K562 (cell line): ENCODE results near the gene DCAF10. TPM values are rescaled to one million over a fixed set of nuclear protein-coding genes. Genes with fewer than 3 reads are reported as not detected.

Experiments
- ATF2 ChIP-seq: sonication (generic); formaldehyde crosslinking; IDR thresholded peaks from 2 replicates; pipeline ENCODE4 v1.8.1; 2022; ENCODE audit warnings: missing genetic modification reagents
- BCLAF1 ChIP-seq, 2 experiments: fragments of 450-650 bp in 1 of 2; IDR thresholded peaks; 2 replicates each; pipeline ENCODE4 v1.6.1; 2011 to 2017; ENCODE audit warnings: low read depth in 2 of 2, antibody characterized with exemption in 1 of 2, borderline replicate concordance in 1 of 2, low read length in 1 of 2, mild to moderate bottlenecking in 1 of 2, mixed read lengths in 1 of 2; ENCODE audit not compliant: control insufficient read depth in 1 of 2
- BRF2 ChIP-seq: IDR thresholded peaks from 3 replicates; pipeline ENCODE4 v1.6.1; 2011; ENCODE audit warnings: borderline replicate concordance, mild to moderate bottlenecking; ENCODE audit not compliant: insufficient read length, insufficient read depth
- CAMTA2 ChIP-seq: fragments of 250-450 bp; sonication (Bioruptor Pico); conservative IDR thresholded peaks from 2 replicates; pipeline ENCODE4 v1.5.1; 2022
- CREB1 ChIP-seq, 2 experiments: sonication (generic) in 1 of 2; formaldehyde crosslinking in 1 of 2; IDR thresholded peaks; 2 replicates each; pipeline versions ENCODE4 v1.6.1 to v1.8.0; 2012 to 2022; ENCODE audit warnings: inconsistent platforms in 1 of 2, mild to moderate bottlenecking in 1 of 2, missing genetic modification reagents in 1 of 2, moderate library complexity in 1 of 2
- DLX4 ChIP-seq: fragments of 250-450 bp; sonication (Bioruptor Pico); IDR thresholded peaks from 2 replicates; pipeline ENCODE4 v1.6.1; 2021; ENCODE audit warnings: mild to moderate bottlenecking
- EP300 ChIP-seq: IDR thresholded peaks from 2 replicates; pipeline ENCODE4 v1.6.1; 2012; ENCODE audit warnings: low read length, improper control_type of control experiment
- HNRNPUL1 ChIP-seq: fragments of 200-400 bp; formaldehyde crosslinking; IDR thresholded peaks from 2 replicates; pipeline ENCODE4 v1.6.1; 2017; ENCODE audit warnings: low read length
- MEF2A ChIP-seq: IDR thresholded peaks from 2 replicates; pipeline ENCODE4 v1.6.1; 2011; ENCODE audit warnings: low read depth, mild to moderate bottlenecking, low read length, moderate library complexity; ENCODE audit not compliant: control insufficient read depth
- NBN ChIP-seq: fragments of 450-650 bp; IDR thresholded peaks from 2 replicates; pipeline ENCODE4 v1.6.1; 2016; ENCODE audit warnings: low read depth, mild to moderate bottlenecking
- POLR2G ChIP-seq: fragments of 200-400 bp; formaldehyde crosslinking; IDR thresholded peaks from 2 replicates; pipeline ENCODE4 v1.6.1; 2017; ENCODE audit warnings: low read depth, mild to moderate bottlenecking, antibody characterized with exemption, low read length, moderate library complexity
- PYGO2 ChIP-seq: fragments of 450-650 bp; IDR thresholded peaks from 2 replicates; pipeline ENCODE4 v1.6.1; 2016; ENCODE audit warnings: mild to moderate bottlenecking, missing genetic modification characterization, moderate library complexity, missing compliant biosample characterization
- RAD51 ChIP-seq: fragments of 450-650 bp; IDR thresholded peaks from 2 replicates; pipeline ENCODE4 v1.7.1; 2016; ENCODE audit warnings: low read depth, mild to moderate bottlenecking, borderline replicate concordance
- RBBP5 ChIP-seq: fragments of 200-600 bp; sonication (generic); IDR thresholded peaks from 2 replicates; pipeline ENCODE4 v1.6.1; 2012; ENCODE audit warnings: borderline replicate concordance, mild to moderate bottlenecking, low read length, control low read depth, inconsistent platforms; ENCODE audit not compliant: insufficient read depth, poor library complexity, severe bottlenecking
- SIN3A ChIP-seq, 2 experiments: fragments of 150-350 bp in 1 of 2; IDR thresholded peaks; 2 replicates each; pipeline ENCODE4 v1.6.1; 2011 to 2016; ENCODE audit warnings: borderline replicate concordance in 2 of 2, low read depth in 2 of 2, low read length in 2 of 2, mild to moderate bottlenecking in 2 of 2, moderate library complexity in 2 of 2; ENCODE audit not compliant: control insufficient read depth in 1 of 2
- STAG1 ChIP-seq: sonication (generic); formaldehyde crosslinking; IDR thresholded peaks from 2 replicates; pipeline ENCODE4 v1.5.0; 2020; ENCODE audit warnings: missing genetic modification reagents, borderline replicate concordance
- TFE3 ChIP-seq: fragments of 450-650 bp; formaldehyde crosslinking; IDR thresholded peaks from 2 replicates; pipeline ENCODE4 v1.4.0; 2020; ENCODE audit warnings: mild to moderate bottlenecking, mixed read lengths
- ZNF124 ChIP-seq: sonication (generic); formaldehyde crosslinking; IDR thresholded peaks from 2 replicates; pipeline ENCODE4 v1.8.1; 2022; ENCODE audit warnings: missing genetic modification reagents
- ZNF133 ChIP-seq: fragments of 250-450 bp; sonication (Bioruptor Pico); IDR thresholded peaks from 2 replicates; pipeline ENCODE4 v1.4.0; 2020; ENCODE audit warnings: mild to moderate bottlenecking
- ZNF445 ChIP-seq: fragments of 250-450 bp; sonication (Bioruptor Pico); IDR thresholded peaks from 2 replicates; pipeline ENCODE4 v1.4.0; 2020; ENCODE audit warnings: low read depth, mild to moderate bottlenecking, moderate library complexity
- polyA plus RNA-seq, 8 experiments: library from polyadenylated mRNA; depleted of rRNA in 4 of 8; stranded (reverse) in 5 of 8; unstranded in 3 of 8; fragments of >200 nt; fragmentation: Nextera tagmentation in 2 of 8; fragmentation: Illumina TruSeq in 1 of 8; extraction: Ambion mirVana in 2 of 8; extraction: Trizol in 1 of 8; gene quantifications; 2 replicates each; pipeline versions ENCODE4 v1.2.1 to v1.2.3, GENCODE V29; 2011 to 2014; ENCODE audit warnings: inconsistent platforms in 1 of 8, missing spikeins in 1 of 8
- total RNA-seq, 7 experiments: library from RNA; depleted of rRNA in 6 of 7; stranded (reverse); fragments of >200 nt in 6 of 7; fragmentation: Illumina TruSeq in 2 of 7; extraction: Trizol in 2 of 7; gene quantifications; 2 replicates each; pipeline versions ENCODE4 v1.2.1 to v1.2.3, GENCODE V29; 2011 to 2021; ENCODE audit warnings: low replicate concordance in 1 of 7

Gene DCAF10
- total and polyA plus RNA-seq, 9 of the 15 experiments (the other 6 are each of a cell fraction or from before 2014, with no cell fraction given): 6.8 to 40.1 (median 16.9) TPM

- TF ChIP-seq DLX4 (CRISPR knock-in tag) (no peak), CREB1 (IDR thresholded peaks at IDR 0.05) (no peak), CREB1 (CRISPR knock-in tag; IDR thresholded peaks at IDR 0.05) (no peak), ATF2 (CRISPR knock-in tag) (no peak), POLR2G (no peak), CAMTA2 (CRISPR knock-in tag) (no peak), PYGO2 (tag) (no peak), ZNF124 (CRISPR knock-in tag) (no peak), SIN3A (IDR thresholded peaks at IDR 0.05; ENCODE audit: borderline replicate concordance in 2 of 2, control insufficient read depth in 1 of 2, low read depth in 2 of 2, low read length in 2 of 2) (peak in 1 of 2 experiments; percentile 46; a peak in 1 of 4 replicates), STAG1 (no peak), ZNF133 (CRISPR knock-in tag) (no peak), ZNF445 (no peak), EP300 (peak; percentile 60; the same call in 1 of the 2 replicates), RAD51 (peak; percentile 61; the same call in 1 of the 2 replicates), BRF2 (no peak), TFE3 (CRISPR knock-in tag) (no peak), MEF2A (no peak), RBBP5 (no peak), BCLAF1 (IDR thresholded peaks at IDR 0.05; ENCODE audit: borderline replicate concordance in 1 of 2, control insufficient read depth in 1 of 2, low read depth in 2 of 2, low read length in 1 of 2) (no peak), NBN (peak; percentile 80), HNRNPUL1 (no peak)
Measured at GRCh38 chr9:37769306-37769705, 31.3 kb upstream of the DCAF10 start (continued).
